Adrenal gland (tissue), 5 donors: Measurements from ENCODE around the gene LAMC3.

Experiments used
- POLR2A ChIP-seq, 2 donors: fragments of 450-650 bp; IDR thresholded peaks; one replicate each; pipeline ENCODE4 v1.6.1; 2017; ENCODE audit warnings: antibody characterized with exemption in 2 of 2, mild to moderate bottlenecking in 2 of 2, moderate library complexity in 1 of 2
- TF ChIP-seq, protein P1 (sequence below), 6 experiments: fragments of 450-650 bp in 4 of 6; fragments of 200-600 bp in 2 of 6; sonication (generic) in 1 of 6; IDR thresholded peaks; 1 replicate in 5 of 6; 2 replicates in 1 of 6; pipeline versions ENCODE4 v1.5.1 to v1.8.0; 2016 to 2021; ENCODE audit warnings: antibody characterized with exemption in 6 of 6, mild to moderate bottlenecking in 2 of 6, moderate library complexity in 1 of 6
- donor health status: DM: no; HTN: no; CAD: no.

DNA sequence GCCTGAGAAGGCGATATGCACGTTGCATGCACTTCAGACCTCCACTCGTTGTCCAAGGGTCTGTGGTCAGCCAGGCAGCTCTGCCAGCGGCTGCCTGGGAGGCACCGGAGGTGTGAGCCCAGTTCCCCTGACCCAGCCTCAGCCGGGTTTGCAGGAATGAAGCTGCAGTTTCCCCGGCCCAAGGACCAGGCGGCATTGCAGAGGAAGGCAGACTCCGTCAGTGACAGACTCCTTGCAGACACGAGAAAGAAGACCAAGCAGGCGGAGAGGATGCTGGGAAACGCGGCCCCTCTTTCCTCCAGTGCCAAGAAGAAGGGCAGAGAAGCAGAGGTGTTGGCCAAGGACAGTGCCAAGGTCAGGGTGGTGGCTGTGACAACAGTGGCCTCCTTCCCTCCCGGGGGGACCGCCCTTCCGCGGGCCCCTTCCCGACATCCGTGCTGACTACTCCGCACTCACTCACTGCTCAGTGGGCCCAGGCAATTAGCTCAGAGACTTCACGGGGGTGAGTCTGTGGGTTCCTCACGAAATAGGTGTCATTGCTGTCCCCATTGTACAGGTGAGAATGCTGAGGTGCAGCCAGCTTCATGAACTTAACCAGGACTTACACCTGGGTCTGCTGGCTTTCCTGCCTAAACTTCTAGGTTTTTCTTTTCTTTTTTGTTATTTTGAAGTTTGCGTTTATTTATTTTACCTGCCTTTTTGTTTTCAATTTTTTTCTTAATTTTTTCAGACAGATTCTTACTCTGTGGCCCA is 76.6 kb downstream of the LAMC3 start:
- no peak for TF ChIP-seq POLR2A (IDR thresholded peaks at IDR 0.05)
- TF ChIP-seq, protein P1, sequence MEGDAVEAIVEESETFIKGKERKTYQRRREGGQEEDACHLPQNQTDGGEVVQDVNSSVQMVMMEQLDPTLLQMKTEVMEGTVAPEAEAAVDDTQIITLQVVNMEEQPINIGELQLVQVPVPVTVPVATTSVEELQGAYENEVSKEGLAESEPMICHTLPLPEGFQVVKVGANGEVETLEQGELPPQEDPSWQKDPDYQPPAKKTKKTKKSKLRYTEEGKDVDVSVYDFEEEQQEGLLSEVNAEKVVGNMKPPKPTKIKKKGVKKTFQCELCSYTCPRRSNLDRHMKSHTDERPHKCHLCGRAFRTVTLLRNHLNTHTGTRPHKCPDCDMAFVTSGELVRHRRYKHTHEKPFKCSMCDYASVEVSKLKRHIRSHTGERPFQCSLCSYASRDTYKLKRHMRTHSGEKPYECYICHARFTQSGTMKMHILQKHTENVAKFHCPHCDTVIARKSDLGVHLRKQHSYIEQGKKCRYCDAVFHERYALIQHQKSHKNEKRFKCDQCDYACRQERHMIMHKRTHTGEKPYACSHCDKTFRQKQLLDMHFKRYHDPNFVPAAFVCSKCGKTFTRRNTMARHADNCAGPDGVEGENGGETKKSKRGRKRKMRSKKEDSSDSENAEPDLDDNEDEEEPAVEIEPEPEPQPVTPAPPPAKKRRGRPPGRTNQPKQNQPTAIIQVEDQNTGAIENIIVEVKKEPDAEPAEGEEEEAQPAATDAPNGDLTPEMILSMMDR (IDR thresholded peaks at IDR 0.05): no peak
